Breast epithelium (tissue), 3 donors: ENCODE measurements around the gene BIN1.

Experiments
- POLR2A ChIP-seq: fragments of 450-650 bp; IDR thresholded peaks from one replicate; pipeline ENCODE4 v1.6.1; 2016; ENCODE audit warnings: antibody characterized with exemption, mild to moderate bottlenecking, moderate library complexity
- TF ChIP-seq, protein P1 (sequence below), 3 donors: fragments of 450-650 bp; IDR thresholded peaks; one replicate each; pipeline ENCODE4 v1.5.1; 2016 to 2017; ENCODE audit warnings: antibody characterized with exemption in 3 of 3, mild to moderate bottlenecking in 3 of 3, moderate library complexity in 3 of 3

DNA sequence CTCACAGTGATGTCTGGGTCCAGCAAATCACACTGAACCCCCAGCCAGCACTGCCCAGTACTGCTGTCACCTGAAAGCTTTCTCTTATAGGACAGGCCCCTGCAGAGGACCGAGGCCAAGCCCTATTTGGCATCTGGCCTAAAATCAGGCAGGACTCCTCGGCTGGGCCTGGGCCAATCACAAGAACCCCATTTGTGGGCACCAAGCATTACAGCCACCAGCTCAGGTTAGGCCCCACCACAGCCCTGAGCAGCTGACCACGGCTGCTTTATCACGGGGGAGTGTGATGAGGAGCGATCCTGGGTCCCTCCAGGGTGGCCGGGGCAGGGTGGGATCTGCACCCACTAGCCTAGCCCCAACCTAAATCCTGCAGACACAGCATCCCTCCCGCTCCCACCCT is 8.2 kb downstream of the BIN1 start:
- TF ChIP-seq POLR2A: no peak
- TF ChIP-seq, protein P1, sequence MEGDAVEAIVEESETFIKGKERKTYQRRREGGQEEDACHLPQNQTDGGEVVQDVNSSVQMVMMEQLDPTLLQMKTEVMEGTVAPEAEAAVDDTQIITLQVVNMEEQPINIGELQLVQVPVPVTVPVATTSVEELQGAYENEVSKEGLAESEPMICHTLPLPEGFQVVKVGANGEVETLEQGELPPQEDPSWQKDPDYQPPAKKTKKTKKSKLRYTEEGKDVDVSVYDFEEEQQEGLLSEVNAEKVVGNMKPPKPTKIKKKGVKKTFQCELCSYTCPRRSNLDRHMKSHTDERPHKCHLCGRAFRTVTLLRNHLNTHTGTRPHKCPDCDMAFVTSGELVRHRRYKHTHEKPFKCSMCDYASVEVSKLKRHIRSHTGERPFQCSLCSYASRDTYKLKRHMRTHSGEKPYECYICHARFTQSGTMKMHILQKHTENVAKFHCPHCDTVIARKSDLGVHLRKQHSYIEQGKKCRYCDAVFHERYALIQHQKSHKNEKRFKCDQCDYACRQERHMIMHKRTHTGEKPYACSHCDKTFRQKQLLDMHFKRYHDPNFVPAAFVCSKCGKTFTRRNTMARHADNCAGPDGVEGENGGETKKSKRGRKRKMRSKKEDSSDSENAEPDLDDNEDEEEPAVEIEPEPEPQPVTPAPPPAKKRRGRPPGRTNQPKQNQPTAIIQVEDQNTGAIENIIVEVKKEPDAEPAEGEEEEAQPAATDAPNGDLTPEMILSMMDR (IDR thresholded peaks at IDR 0.05): no peak
